HG03095 (cell line): ENCODE data around the gene ARVCF.

ENCODE experiments used
- ATAC-seq: cut with Tn5 transposase; IDR thresholded peaks from one replicate; pipeline ENCODE4 v1.9.1; 2021; ENCODE audit warnings: moderate library complexity; ENCODE audit not compliant: unreplicated experiment

Gene ARVCF

GRCh38 chr22:19921544-19922081 lies 95.0 kb downstream of the ARVCF start:
- no peak for ATAC-seq
